Osteoblast (primary cell): ENCODE data around the gene LHFPL3. TPM values are rescaled to one million over a fixed set of nuclear protein-coding genes. Genes with fewer than 3 reads are reported as not detected.

Experiments used
- DNase-seq: peaks from one replicate; pipeline ENCODE4 v3.0.0; 2011; ENCODE audit warnings: low spot score, mixed read lengths; ENCODE audit not compliant: insufficient read length; ENCODE audit errors: missing footprints
- H2AFZ ChIP-seq: 2 replicates; pipeline ENCODE4 v1.6.0; 2011; ENCODE audit warnings: mild to moderate bottlenecking, low read length
- H3K27ac ChIP-seq: 2 replicates; pipeline ENCODE4 v1.5.1; 2011; ENCODE audit warnings: mild to moderate bottlenecking, low read depth, low read length, moderate library complexity
- H3K27me3 ChIP-seq: 2 replicates; pipeline ENCODE4 v1.6.0; 2012; ENCODE audit warnings: mild to moderate bottlenecking, control low read depth, inconsistent platforms, low read length, moderate library complexity; ENCODE audit not compliant: insufficient read depth
- H3K36me3 ChIP-seq: 2 replicates; pipeline ENCODE4 v1.5.1; 2011; ENCODE audit warnings: mild to moderate bottlenecking, low read length, control low read depth, moderate library complexity; ENCODE audit not compliant: insufficient read depth
- H3K4me1 ChIP-seq: 2 replicates; pipeline ENCODE4 v1.5.1; 2011; ENCODE audit warnings: mild to moderate bottlenecking, low read length, control low read depth, moderate library complexity; ENCODE audit not compliant: insufficient read depth
- H3K4me2 ChIP-seq: 2 replicates; pipeline ENCODE4 v1.6.0; 2011; ENCODE audit warnings: mild to moderate bottlenecking, low read length; ENCODE audit not compliant: insufficient read depth
- H3K4me3 ChIP-seq: fragments of 200-600 bp; sonication (generic); 3 replicates; pipeline ENCODE4 v1.5.1; 2012; ENCODE audit warnings: mild to moderate bottlenecking, low read length, inconsistent platforms; ENCODE audit not compliant: insufficient read depth
- H3K79me2 ChIP-seq: 2 replicates; pipeline ENCODE4 v1.6.0; 2012; ENCODE audit warnings: mild to moderate bottlenecking, low read length, control low read depth, inconsistent platforms; ENCODE audit not compliant: insufficient read depth
- H3K9me3 ChIP-seq: 2 replicates; pipeline ENCODE4 v1.5.1; 2011; ENCODE audit warnings: low read depth, low read length, control low read depth
- H4K20me1 ChIP-seq: 2 replicates; pipeline ENCODE4 v1.6.0; 2012; ENCODE audit warnings: mild to moderate bottlenecking, low read length, control low read depth; ENCODE audit not compliant: insufficient read depth
- total RNA-seq: library from RNA; depleted of rRNA; stranded (reverse); fragments of >200 nt; gene quantifications from 2 replicates; pipeline ENCODE4 v1.2.3, GENCODE V29; 2012
- TF ChIP-seq, protein P1 (sequence below): IDR thresholded peaks from 2 replicates; pipeline ENCODE4 v1.5.1; 2011; ENCODE audit warnings: mild to moderate bottlenecking, low read depth, low read length, moderate library complexity; ENCODE audit errors: extremely low read depth

The LHFPL3 gene
- total RNA-seq, 1 donor = not detected

DNA sequence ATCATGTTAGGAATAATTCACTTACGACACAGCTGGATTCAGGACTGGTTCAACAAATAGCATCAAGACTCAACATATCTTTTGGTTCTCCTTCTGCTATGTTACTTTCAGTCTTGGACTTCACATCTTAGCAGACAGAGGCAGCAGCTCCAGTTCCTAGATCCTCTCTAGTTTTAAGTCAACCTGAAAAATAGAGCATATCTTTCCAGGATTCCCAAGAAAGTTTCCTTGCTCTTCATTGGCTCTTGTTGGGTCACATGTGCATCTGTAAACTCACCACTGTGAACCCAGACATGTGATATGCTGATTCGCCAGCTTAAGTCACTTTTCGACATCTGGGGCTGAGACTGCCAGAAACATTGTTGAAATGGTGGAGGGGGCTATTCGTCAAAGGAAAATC lies 475.5 kb downstream of the LHFPL3 start:
- no peaks in the 10 kb centered on the region for H3K79me2 ChIP-seq
- H3K9me3 ChIP-seq = no peaks in the 10 kb centered on the region
- H3K27ac ChIP-seq = no peak overlapping the region
- H3K4me3 ChIP-seq = no peak overlapping the region
- no peaks in the 10 kb centered on the region for H3K27me3 ChIP-seq
- H2AFZ ChIP-seq = no peak overlapping the region
- TF ChIP-seq, protein P1, sequence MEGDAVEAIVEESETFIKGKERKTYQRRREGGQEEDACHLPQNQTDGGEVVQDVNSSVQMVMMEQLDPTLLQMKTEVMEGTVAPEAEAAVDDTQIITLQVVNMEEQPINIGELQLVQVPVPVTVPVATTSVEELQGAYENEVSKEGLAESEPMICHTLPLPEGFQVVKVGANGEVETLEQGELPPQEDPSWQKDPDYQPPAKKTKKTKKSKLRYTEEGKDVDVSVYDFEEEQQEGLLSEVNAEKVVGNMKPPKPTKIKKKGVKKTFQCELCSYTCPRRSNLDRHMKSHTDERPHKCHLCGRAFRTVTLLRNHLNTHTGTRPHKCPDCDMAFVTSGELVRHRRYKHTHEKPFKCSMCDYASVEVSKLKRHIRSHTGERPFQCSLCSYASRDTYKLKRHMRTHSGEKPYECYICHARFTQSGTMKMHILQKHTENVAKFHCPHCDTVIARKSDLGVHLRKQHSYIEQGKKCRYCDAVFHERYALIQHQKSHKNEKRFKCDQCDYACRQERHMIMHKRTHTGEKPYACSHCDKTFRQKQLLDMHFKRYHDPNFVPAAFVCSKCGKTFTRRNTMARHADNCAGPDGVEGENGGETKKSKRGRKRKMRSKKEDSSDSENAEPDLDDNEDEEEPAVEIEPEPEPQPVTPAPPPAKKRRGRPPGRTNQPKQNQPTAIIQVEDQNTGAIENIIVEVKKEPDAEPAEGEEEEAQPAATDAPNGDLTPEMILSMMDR = no peak
- H3K4me1 ChIP-seq = no peaks in the 10 kb centered on the region
- H4K20me1 ChIP-seq = no peaks in the 10 kb centered on the region
- no peak for DNase-seq
- no peaks in the 10 kb centered on the region for H3K36me3 ChIP-seq
- H3K4me2 ChIP-seq = no peak overlapping the region

DNA sequence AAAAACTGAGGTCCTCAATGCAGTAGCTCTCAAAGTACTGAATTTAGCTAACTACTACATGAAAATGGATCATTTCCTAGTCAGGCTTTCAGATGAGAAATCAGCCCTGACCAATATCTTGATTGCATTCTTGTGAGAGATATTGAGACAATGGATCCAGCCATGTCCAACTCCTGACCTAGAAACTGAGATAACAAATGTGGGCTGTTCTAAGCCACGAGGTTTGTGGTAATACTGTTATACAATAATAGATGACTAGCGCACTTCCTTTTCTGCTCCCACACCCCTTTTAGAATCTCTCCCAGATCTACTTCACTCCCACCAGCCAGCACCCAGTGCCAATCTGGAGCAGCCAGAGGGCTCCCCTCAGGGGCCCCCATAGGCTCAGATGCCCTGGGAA lies 476.3 kb downstream of the LHFPL3 start:
- DNase-seq = no peak
- no peaks in the 10 kb centered on the region for H3K79me2 ChIP-seq
- no peak overlapping the region for H3K4me3 ChIP-seq
- H4K20me1 ChIP-seq = no peaks in the 10 kb centered on the region
- TF ChIP-seq, protein P1 = no peak
- H3K27ac ChIP-seq = no peak overlapping the region
- no peaks in the 10 kb centered on the region for H3K4me1 ChIP-seq
- no peak overlapping the region for H2AFZ ChIP-seq
- no peaks in the 10 kb centered on the region for H3K27me3 ChIP-seq
- no peaks in the 10 kb centered on the region for H3K9me3 ChIP-seq
- H3K36me3 ChIP-seq = no peaks in the 10 kb centered on the region
- H3K4me2 ChIP-seq = no peak overlapping the region

DNA sequence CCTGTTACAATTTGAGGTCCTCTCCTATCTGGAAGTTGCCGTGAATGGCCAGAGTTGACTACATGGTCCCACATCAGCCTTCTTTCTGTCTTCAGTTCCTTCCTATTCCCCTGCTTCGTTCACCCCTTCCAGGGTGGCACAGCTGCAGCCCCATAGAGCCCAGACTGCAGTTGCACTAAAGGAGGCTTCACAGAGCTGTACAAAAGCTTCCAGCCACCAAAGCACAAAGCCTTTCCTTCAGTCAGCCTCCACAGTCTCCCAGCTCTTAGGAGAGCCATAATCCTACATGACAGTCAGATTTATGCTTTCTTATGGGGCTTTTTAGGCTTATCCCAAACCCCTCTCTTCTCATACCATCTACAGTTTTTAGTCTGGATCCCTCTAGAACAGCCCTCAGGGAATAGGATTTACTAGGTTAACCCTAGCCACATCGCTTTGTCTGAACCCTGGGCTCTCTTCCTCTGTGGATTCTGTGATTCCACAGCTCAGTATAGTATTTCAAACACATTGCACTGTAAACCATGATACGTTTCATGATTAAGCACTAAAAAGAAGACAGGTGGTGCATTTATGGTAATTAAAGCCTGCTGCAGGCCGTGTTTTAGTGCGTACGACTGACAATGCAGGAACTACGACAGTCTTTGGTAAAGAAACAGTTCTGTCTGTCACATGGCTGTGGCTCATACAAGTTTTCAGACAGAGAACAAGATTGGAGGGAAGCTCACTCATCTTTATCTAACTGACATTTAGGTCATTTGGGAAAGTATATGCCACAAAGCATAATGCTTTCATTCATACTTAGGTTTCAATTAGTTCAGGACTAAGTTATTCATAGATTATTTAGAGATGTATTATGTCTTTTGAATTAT lies 477.3 kb downstream of the LHFPL3 start:
- Histone ChIP-seq H3K4me1 (no peaks in the 10 kb centered on the region), H3K4me2 (no peak overlapping the region), H3K27ac (no peak overlapping the region), H3K9me3 (no peaks in the 10 kb centered on the region), H4K20me1 (no peaks in the 10 kb centered on the region), H2AFZ (no peak overlapping the region), H3K27me3 (no peaks in the 10 kb centered on the region), H3K4me3 (no peak overlapping the region), H3K36me3 (no peaks in the 10 kb centered on the region), H3K79me2 (no peaks in the 10 kb centered on the region)
- TF ChIP-seq, protein P1 = no peak
- no peak for DNase-seq

DNA sequence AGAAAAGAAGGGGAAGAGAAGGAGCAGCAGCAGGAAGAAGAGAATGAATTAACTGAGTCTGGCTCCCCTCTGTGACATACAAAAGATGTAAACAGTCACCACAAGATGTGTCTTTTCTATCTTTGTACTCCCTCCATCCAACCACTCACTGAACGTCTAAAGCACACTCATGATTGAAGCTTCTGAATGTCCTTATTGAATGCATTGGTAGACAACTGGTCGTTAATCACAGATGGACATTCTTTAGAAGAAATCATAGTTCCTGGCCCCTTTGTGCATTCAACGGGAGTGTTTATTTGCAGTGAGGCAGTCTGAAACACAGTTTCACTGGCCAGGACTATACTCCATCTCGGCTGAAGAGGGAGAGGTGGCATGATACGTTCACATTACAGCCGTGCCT lies 479.3 kb downstream of the LHFPL3 start:
- Histone ChIP-seq H3K36me3 (no peaks in the 10 kb centered on the region), H3K4me1 (no peaks in the 10 kb centered on the region), H3K9me3 (no peaks in the 10 kb centered on the region), H3K79me2 (no peaks in the 10 kb centered on the region), H4K20me1 (no peaks in the 10 kb centered on the region), H3K4me3 (no peak overlapping the region), H3K4me2 (no peak overlapping the region), H3K27ac (no peak overlapping the region), H3K27me3 (no peaks in the 10 kb centered on the region), H2AFZ (no peak overlapping the region)
- no peak for DNase-seq
- TF ChIP-seq, protein P1 = no peak
